ENCODE measurements around the gene CADM4. TPM values are rescaled to one million over a fixed set of nuclear protein-coding genes. Genes with fewer than 3 reads are reported as not detected.

Gene CADM4
- total RNA-seq, 1 donor from 2014 or later: 71.6 TPM

DNA sequence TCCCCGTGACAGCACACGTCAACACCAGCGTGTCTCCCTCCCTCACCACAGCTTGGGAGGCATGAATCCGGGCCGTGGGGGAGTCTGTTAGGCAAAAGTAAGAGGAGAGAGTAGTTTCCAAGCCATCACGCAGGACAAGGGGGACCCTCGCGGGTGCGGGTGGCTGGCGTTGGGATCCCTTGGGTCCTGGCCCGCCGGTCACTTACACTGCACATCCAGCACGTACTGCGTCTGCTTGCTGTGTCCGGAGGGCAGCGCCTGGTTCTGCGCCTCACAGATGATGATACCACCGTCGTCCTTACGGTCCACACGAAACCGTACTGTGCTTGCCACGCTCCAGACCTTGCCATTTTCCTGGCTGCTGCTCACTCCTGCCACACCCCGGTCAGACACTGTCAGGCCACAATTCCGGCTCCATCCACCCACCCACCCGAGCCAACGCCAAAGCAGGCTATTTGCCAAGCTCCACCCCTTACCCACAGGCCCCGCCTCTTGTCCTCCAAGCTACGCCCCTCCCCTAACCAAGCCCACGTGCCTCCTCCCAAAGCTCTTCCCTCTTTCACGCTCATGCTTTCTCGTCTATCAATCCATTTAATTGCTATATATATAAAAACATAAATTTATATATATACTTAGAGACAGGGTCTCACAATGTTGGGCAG, 13.6 kb downstream of the CADM4 start:
- Mint-ChIP-seq H3K36me3 (ENCODE audit: insufficient read depth) (peaks cover 31% of the 10 kb centered on the region), H3K27ac (no peak overlapping the region), H3K4me1 (ENCODE audit: low read depth) (no peaks in the 10 kb centered on the region), H3K9me3 (ENCODE audit: low read depth) (no peaks in the 10 kb centered on the region), H3K4me3 (ENCODE audit: low read depth) (no peak overlapping the region), H3K27me3 (no peaks in the 10 kb centered on the region)
- TF ChIP-seq, protein P1, sequence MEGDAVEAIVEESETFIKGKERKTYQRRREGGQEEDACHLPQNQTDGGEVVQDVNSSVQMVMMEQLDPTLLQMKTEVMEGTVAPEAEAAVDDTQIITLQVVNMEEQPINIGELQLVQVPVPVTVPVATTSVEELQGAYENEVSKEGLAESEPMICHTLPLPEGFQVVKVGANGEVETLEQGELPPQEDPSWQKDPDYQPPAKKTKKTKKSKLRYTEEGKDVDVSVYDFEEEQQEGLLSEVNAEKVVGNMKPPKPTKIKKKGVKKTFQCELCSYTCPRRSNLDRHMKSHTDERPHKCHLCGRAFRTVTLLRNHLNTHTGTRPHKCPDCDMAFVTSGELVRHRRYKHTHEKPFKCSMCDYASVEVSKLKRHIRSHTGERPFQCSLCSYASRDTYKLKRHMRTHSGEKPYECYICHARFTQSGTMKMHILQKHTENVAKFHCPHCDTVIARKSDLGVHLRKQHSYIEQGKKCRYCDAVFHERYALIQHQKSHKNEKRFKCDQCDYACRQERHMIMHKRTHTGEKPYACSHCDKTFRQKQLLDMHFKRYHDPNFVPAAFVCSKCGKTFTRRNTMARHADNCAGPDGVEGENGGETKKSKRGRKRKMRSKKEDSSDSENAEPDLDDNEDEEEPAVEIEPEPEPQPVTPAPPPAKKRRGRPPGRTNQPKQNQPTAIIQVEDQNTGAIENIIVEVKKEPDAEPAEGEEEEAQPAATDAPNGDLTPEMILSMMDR (IDR thresholded peaks at IDR 0.05; ENCODE audit: unreplicated experiment): no peak
- no peak for DNase-seq (ENCODE audit: low spot score, unreplicated experiment)

DNA sequence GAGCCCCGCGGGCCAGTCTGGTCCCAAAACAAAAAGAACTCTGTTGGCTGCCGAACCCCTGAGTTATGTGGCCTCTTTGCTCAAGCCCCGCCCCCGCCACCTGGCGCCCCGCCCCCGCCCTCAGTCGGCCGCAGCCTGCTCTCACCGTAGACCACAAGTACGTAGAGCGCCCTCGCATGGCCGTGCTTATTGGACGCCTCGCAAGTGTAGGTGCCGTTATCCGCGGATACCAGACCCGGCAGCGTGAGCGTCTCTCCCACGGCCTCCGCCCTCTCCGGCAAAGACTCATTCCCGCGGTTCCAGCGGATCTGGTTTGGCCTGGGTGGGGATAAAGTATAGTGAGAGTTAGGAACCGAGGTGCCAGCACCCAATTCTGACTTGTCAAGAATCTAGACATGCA, 14.7 kb downstream of the CADM4 start:
- Mint-ChIP-seq H3K4me1 (ENCODE audit: low read depth) (peaks cover 8% of the 10 kb centered on the region), H3K9me3 (ENCODE audit: low read depth) (no peaks in the 10 kb centered on the region), H3K27me3 (no peaks in the 10 kb centered on the region), H3K36me3 (ENCODE audit: insufficient read depth) (peaks cover 29% of the 10 kb centered on the region), H3K4me3 (ENCODE audit: low read depth) (no peak overlapping the region), H3K27ac (no peak overlapping the region)
- TF ChIP-seq, protein P1 (IDR thresholded peaks at IDR 0.05; ENCODE audit: unreplicated experiment): no peak
- DNase-seq (ENCODE audit: low spot score, unreplicated experiment): no peak

DNA sequence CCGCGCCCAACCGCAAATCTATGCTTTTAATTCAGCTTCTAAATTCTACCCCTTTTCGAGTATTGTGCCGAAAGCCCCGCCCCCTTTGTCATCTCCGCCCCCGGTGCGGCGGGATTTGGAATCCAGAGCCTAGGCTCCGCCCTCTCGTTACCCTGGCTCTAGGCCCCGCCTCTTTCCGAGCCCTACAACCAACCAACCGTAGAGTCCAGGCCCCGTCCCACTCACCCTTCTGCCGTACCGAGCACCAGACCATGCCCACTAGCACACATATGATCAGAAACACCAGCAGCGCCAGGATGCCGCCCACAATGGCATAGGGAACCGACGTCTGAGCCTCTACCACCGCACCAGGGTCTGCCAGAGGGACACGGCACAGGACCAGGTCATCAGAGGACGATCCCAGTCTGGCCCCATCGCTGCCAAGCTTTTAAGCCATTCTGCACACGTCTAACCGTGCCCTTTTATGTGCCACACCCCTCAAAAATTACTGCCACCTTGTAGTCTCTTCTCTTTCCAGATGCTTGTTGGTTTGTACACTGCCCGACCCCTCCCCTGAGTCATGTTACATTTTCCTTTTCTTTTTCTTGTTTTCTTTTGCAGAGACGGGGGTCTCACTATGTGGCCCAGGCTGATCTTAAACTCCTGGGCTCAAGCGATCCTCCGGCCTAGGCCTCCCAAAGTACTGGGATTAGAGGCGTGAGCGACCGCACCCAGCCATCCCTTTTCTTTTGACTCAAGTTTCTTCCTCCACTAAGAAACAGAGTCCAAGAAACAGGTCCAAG, 15.6 kb downstream of the CADM4 start:
- no peak for DNase-seq (ENCODE audit: low spot score, unreplicated experiment)
- H3K4me3 Mint-ChIP-seq (ENCODE audit: low read depth): no peak overlapping the region
- H3K36me3 Mint-ChIP-seq (ENCODE audit: insufficient read depth): peaks cover 29% of the 10 kb centered on the region
- no peak overlapping the region for H3K27ac Mint-ChIP-seq
- peaks cover 10% of the 10 kb centered on the region for H3K4me1 Mint-ChIP-seq (ENCODE audit: low read depth)
- TF ChIP-seq, protein P1 (IDR thresholded peaks at IDR 0.05; ENCODE audit: unreplicated experiment): no peak
- no peaks in the 10 kb centered on the region for H3K9me3 Mint-ChIP-seq (ENCODE audit: low read depth)
- no peaks in the 10 kb centered on the region for H3K27me3 Mint-ChIP-seq

DNA sequence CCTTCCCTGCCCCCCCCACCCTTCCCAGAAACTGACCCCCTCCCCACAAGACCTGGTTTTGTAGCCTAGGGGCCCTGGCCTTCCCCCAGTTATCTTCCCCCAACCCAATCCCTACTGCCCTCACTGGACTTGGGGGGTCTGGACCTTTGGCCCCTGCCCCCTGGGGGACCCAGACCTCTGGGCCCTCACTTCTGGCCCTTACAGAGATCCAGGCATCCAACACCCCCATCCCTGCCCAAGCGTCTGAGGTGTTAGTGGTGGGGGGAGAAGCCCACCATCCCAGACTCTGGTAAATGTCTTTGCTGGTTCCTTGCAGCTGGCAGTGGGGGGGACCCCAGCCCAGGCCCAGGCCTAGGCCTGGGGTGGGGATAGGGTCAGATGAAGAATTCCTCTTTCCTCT, 16.7 kb downstream of the CADM4 start:
- no peak for DNase-seq (ENCODE audit: low spot score, unreplicated experiment)
- H3K27me3 Mint-ChIP-seq: no peaks in the 10 kb centered on the region
- H3K36me3 Mint-ChIP-seq (ENCODE audit: insufficient read depth): peaks cover 29% of the 10 kb centered on the region
- H3K4me3 Mint-ChIP-seq (ENCODE audit: low read depth): no peak overlapping the region
- TF ChIP-seq, protein P1 (IDR thresholded peaks at IDR 0.05; ENCODE audit: unreplicated experiment): no peak
- no peak overlapping the region for H3K27ac Mint-ChIP-seq
- peaks cover 10% of the 10 kb centered on the region for H3K4me1 Mint-ChIP-seq (ENCODE audit: low read depth)
- H3K9me3 Mint-ChIP-seq (ENCODE audit: low read depth): no peaks in the 10 kb centered on the region

DNA sequence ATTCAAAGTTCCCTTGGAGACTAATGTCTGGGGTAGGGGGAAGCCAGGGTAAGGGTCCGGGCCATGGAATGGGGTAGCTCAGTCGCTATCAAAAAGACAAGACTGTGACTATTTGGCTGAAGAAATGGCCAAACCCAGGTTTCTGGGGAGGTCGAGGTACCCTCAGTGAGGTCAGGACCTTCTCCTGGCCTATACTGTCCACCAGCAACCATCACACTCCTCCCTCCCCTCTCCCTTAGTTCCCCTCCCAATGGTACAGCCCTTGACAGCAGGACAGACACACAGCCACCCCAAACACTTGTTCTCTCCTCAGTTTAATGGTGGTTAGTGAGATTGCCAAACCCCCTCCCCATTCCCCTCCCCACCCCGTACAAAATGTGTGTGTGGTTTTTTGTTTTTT, 17.6 kb downstream of the CADM4 start:
- no peak for DNase-seq (ENCODE audit: low spot score, unreplicated experiment)

More for the DNA sequence above, 17.6 kb downstream of the CADM4 start:
- H3K4me3 Mint-ChIP-seq (ENCODE audit: low read depth): no peak overlapping the region
- H3K4me1 Mint-ChIP-seq (ENCODE audit: low read depth): peaks cover 10% of the 10 kb centered on the region
- H3K9me3 Mint-ChIP-seq (ENCODE audit: low read depth): no peaks in the 10 kb centered on the region
- TF ChIP-seq, protein P1 (IDR thresholded peaks at IDR 0.05; ENCODE audit: unreplicated experiment): no peak
- peaks cover 28% of the 10 kb centered on the region for H3K36me3 Mint-ChIP-seq (ENCODE audit: insufficient read depth)
- no peaks in the 10 kb centered on the region for H3K27me3 Mint-ChIP-seq
- no peak overlapping the region for H3K27ac Mint-ChIP-seq

Data from progenitor cell of endocrine pancreas (in vitro differentiated cells).